ENCODE measurements around the gene DGCR2.

The DGCR2 gene

DNA sequence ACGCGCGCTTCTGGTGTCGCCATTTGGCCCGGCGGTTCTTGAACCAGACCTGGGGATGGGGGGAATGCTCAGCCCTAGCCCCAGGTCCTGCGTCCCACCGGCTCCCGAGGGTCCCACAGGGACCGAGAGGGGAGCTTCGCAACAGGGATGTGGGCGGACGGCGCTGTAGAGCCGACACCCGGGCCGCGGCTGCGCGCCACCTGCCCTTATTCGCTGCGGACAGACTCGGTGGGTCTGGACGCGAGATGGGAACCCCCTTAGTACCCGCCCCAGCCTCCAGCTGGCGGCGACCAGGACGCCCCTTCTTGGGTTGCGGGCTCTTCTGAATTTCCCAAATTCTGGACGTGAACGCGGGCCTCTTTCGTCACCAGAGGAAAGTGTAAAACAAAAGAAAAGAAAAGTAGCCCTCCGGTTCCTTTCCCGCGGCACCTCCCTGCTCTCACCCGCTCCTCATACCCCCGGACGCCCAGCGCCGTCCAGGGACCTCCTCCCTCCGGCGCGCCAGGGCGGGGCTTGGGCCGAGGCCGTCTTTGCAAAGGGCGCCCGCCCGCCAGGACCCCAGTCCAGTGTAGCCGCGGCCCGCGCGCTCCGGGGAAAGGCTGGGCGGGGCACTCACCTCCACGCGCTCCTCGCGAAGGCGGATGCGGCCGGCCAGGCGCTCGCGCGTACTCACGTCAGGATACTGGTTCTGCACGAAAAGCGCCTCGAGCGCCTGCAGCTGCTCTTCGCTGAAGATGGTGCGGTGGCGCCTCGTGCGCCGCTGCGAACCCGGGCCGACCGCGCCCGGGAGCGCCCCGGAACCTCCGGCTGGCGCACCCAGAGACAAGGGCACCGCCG lies 27.1 kb upstream of the DGCR2 start:
- Histone ChIP-seq H3K27me3 (ENCODE audit: insufficient read depth, poor library complexity, severe bottlenecking) (peaks cover 34% of the 10 kb centered on the region), H3K27ac (replicated peaks) (no peak overlapping the region), H3K4me3 (replicated peaks; ENCODE audit: insufficient read depth, low read length) (no peak overlapping the region; the same call in 1 of the 2 replicates)
- no peak for TF ChIP-seq SPI1 (IDR thresholded peaks at IDR 0.05; ENCODE audit: borderline replicate concordance, low read depth)
- TF ChIP-seq GABPA (IDR thresholded peaks at IDR 0.05; ENCODE audit: low read depth): no peak
- TF ChIP-seq POLR2AphosphoS5 (IDR thresholded peaks at IDR 0.05; ENCODE audit: low read depth): no peak
- TF ChIP-seq, protein P1, sequence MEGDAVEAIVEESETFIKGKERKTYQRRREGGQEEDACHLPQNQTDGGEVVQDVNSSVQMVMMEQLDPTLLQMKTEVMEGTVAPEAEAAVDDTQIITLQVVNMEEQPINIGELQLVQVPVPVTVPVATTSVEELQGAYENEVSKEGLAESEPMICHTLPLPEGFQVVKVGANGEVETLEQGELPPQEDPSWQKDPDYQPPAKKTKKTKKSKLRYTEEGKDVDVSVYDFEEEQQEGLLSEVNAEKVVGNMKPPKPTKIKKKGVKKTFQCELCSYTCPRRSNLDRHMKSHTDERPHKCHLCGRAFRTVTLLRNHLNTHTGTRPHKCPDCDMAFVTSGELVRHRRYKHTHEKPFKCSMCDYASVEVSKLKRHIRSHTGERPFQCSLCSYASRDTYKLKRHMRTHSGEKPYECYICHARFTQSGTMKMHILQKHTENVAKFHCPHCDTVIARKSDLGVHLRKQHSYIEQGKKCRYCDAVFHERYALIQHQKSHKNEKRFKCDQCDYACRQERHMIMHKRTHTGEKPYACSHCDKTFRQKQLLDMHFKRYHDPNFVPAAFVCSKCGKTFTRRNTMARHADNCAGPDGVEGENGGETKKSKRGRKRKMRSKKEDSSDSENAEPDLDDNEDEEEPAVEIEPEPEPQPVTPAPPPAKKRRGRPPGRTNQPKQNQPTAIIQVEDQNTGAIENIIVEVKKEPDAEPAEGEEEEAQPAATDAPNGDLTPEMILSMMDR (IDR thresholded peaks at IDR 0.05; ENCODE audit: insufficient read depth, low read length): no peak
- TF ChIP-seq, protein P2, sequence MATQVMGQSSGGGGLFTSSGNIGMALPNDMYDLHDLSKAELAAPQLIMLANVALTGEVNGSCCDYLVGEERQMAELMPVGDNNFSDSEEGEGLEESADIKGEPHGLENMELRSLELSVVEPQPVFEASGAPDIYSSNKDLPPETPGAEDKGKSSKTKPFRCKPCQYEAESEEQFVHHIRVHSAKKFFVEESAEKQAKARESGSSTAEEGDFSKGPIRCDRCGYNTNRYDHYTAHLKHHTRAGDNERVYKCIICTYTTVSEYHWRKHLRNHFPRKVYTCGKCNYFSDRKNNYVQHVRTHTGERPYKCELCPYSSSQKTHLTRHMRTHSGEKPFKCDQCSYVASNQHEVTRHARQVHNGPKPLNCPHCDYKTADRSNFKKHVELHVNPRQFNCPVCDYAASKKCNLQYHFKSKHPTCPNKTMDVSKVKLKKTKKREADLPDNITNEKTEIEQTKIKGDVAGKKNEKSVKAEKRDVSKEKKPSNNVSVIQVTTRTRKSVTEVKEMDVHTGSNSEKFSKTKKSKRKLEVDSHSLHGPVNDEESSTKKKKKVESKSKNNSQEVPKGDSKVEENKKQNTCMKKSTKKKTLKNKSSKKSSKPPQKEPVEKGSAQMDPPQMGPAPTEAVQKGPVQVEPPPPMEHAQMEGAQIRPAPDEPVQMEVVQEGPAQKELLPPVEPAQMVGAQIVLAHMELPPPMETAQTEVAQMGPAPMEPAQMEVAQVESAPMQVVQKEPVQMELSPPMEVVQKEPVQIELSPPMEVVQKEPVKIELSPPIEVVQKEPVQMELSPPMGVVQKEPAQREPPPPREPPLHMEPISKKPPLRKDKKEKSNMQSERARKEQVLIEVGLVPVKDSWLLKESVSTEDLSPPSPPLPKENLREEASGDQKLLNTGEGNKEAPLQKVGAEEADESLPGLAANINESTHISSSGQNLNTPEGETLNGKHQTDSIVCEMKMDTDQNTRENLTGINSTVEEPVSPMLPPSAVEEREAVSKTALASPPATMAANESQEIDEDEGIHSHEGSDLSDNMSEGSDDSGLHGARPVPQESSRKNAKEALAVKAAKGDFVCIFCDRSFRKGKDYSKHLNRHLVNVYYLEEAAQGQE (IDR thresholded peaks at IDR 0.05; ENCODE audit: insufficient replicate concordance, low read depth): no peak
- DNase-seq (ENCODE audit: low read depth in 1 of 2, low spot score in 1 of 2): peak; percentile 36 to 48

DNA sequence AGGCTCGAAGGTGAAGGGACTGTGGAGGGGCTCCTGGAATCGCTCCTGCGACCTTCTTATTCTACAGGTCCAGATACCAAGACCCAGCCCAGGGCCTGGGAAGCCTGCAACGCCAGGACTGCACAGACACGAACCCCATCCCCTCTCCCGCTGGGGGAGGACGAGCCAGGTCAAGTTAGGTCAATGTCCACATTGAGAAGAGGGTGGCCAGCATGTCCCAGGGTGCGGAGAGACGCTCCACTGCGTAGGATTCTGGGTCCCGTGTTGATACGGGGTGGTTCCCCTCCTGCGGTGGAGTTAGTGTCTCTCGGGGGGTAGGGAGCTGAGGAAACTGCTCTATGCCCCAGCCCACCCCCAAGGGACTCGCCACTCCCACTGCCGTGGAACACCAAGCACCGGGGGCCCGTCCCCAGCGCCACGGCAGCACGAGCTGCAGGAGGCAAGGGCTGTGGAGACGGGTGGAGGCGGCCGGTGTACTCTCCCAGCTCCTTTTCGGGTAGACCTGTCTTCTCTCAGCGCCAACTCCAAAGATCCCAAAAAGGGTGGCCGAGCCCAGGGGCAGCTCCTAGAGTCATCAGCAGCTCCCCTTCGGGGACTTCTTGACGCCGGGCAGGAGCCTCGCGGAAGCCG lies 26.3 kb upstream of the DGCR2 start:
- no peak overlapping the region for H3K27ac ChIP-seq (replicated peaks)
- TF ChIP-seq SPI1 (IDR thresholded peaks at IDR 0.05; ENCODE audit: borderline replicate concordance, low read depth) (no peak), GABPA (IDR thresholded peaks at IDR 0.05; ENCODE audit: low read depth) (no peak), POLR2AphosphoS5 (IDR thresholded peaks at IDR 0.05; ENCODE audit: low read depth) (no peak)
- TF ChIP-seq, protein P2 (IDR thresholded peaks at IDR 0.05; ENCODE audit: insufficient replicate concordance, low read depth): no peak
- TF ChIP-seq, protein P1 (IDR thresholded peaks at IDR 0.05; ENCODE audit: insufficient read depth, low read length): no peak
- H3K27me3 ChIP-seq (ENCODE audit: insufficient read depth, poor library complexity, severe bottlenecking): peaks cover 34% of the 10 kb centered on the region
- no peak for DNase-seq (ENCODE audit: low read depth in 1 of 2, low spot score in 1 of 2)
- no peak overlapping the region for H3K4me3 ChIP-seq (replicated peaks; ENCODE audit: insufficient read depth, low read length)

DNA sequence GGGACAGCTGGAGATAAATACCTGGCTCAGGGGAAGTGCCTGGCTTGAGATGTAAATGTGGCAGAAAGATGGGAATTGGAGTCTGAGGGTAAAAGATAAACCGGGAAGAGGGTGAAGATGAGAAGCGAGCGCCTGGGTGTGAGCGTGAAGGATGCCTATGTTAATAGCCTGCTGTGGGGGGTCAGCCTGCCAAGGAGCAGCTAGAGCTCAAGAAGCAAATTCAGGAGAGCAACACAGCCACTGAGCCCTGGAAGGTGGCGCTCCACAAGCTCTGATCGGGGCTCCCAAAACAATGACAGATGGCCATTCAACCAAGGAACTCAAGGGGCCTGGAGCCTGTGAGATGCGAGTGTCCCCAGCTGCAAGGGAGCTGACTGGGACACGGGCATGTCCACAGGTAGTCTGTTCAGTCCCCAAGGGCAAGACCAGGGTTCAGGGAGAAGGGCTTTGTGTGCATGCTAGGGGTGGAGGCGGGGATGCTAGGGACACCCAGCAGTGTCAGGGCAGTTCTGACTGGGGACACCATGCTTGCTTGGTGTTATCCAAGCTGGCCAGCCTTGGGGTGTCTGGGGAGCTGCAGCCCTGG lies 25.1 kb upstream of the DGCR2 start:
- peaks cover 32% of the 10 kb centered on the region for H3K27me3 ChIP-seq (ENCODE audit: insufficient read depth, poor library complexity, severe bottlenecking)
- TF ChIP-seq, protein P1 (IDR thresholded peaks at IDR 0.05; ENCODE audit: insufficient read depth, low read length): no peak
- TF ChIP-seq, protein P2 (IDR thresholded peaks at IDR 0.05; ENCODE audit: insufficient replicate concordance, low read depth): no peak
- no peak for DNase-seq (ENCODE audit: low read depth in 1 of 2, low spot score in 1 of 2)
- H3K4me3 ChIP-seq (replicated peaks; ENCODE audit: insufficient read depth, low read length): no peak overlapping the region
- H3K27ac ChIP-seq (replicated peaks): no peak overlapping the region

Measured in HL-60 (cell line).